ENCODE results near the gene ZNF543. TPM values are rescaled to one million over a fixed set of nuclear protein-coding genes. Genes with fewer than 3 reads are reported as not detected.

Gene ZNF543
- total and polyA plus RNA-seq, 2 of the 8 experiments (the other 6 are each of a cell fraction or from before 2014, with no cell fraction given), result 1.8 to 9.0 TPM

- no peak overlapping the region for H3K4me2 ChIP-seq (ENCODE audit: insufficient read depth in 1 of 2, low read depth in 2 of 2, low read length in 2 of 2)
- H2BK20ac ChIP-seq (ENCODE audit: low read length), result no peak overlapping the region
- ChIA-PET CTCF (ENCODE audit: partially characterized antibody) (interaction anchor here (1.4 kb wide), 1 partner anchor 230 kb away, joined by 6 read pairs; no protein-coding TSS in a partner anchor), POLR2A (ENCODE audit: partially characterized antibody) (interaction anchor here (1.1 to 1.9 kb wide), 5 partner anchors 9 to 94 kb away, joined by 3 to 4 read pairs (median 3); partner anchors contain the start of genes ZNF304 and ZNF805)
- no peak overlapping the region for H2BK5ac ChIP-seq (ENCODE audit: low read depth, low read length)
- no peak for TF ChIP-seq NRF1 (IDR thresholded peaks at IDR 0.05; ENCODE audit: low read depth, low read length)
- no peak for TF ChIP-seq SP1 (IDR thresholded peaks at IDR 0.05; ENCODE audit: low read depth, low read length)
- no peak for TF ChIP-seq RXRA (IDR thresholded peaks at IDR 0.05; ENCODE audit: insufficient read depth, low read depth, low read length)
- H2AK5ac ChIP-seq (ENCODE audit: low read depth, low read length), result no peak overlapping the region
- H4K5ac ChIP-seq (ENCODE audit: insufficient read length, low read depth, low read length), result no peak overlapping the region
- FAIRE-seq (no peak), DNase-seq (ENCODE audit: low read depth in 1 of 2, low spot score in 2 of 2) (no peak)
- H3K18ac ChIP-seq (ENCODE audit: extremely low read depth, low read length), result no peak overlapping the region
- H3K79me2 ChIP-seq (ENCODE audit: control insufficient read depth in 1 of 2, insufficient read depth in 2 of 2, low read length in 2 of 2), result no peaks in the 10 kb centered on the region
- H3K4ac ChIP-seq (replicated peaks; ENCODE audit: insufficient read length, low read depth, low read length), result no peak overlapping the region
- no peaks in the 10 kb centered on the region for H3K79me1 ChIP-seq (ENCODE audit: low read depth, low read length)
- no peak overlapping the region for H2BK15ac ChIP-seq (ENCODE audit: low read length)
- H3K27me3 ChIP-seq (replicated peaks in 1 of 4; ENCODE audit: control insufficient read depth in 3 of 4, extremely low read depth in 1 of 4, insufficient read depth in 3 of 4, low read length in 3 of 4), result no peaks in the 10 kb centered on the region
- H4K8ac ChIP-seq (ENCODE audit: extremely low read depth, insufficient read depth, low read length), result no peak overlapping the region
- no peak overlapping the region for H3K23ac ChIP-seq (ENCODE audit: insufficient read length)
- 88% methylated on average over 4 of the region's 4 CpGs; no CpG with 5 or more reads in 1 of the 2 experiments for WGBS, 2 experiments (ENCODE audit: extremely low coverage in 1 of 2, insufficient coverage in 1 of 2, insufficient read length in 1 of 2, insufficient replicate concordance in 2 of 2, low coverage in 1 of 2, low lambda C conversion rate in 2 of 2, missing lambda C conversion rate in 1 of 2)
- no peak overlapping the region for H3K56ac ChIP-seq (replicated peaks; ENCODE audit: insufficient read length, low read depth, low read length)
- no peak overlapping the region for H2AFZ ChIP-seq (ENCODE audit: low read length)
- no peak overlapping the region for H3K9ac ChIP-seq (replicated peaks in 1 of 4; ENCODE audit: extremely low read depth in 1 of 4, low read depth in 3 of 4, low read length in 3 of 4)
- peaks cover 0 to 3% of the 10 kb centered on the region in 2 experiments for H4K20me1 ChIP-seq (replicated peaks in 1 of 2; ENCODE audit: control insufficient read depth in 1 of 2, insufficient read depth in 2 of 2, low read length in 2 of 2)
- no peak overlapping the region for H2BK120ac ChIP-seq (replicated peaks; ENCODE audit: low read depth, low read length)
- peaks cover 0 to 10% (median under 1%) of the 10 kb centered on the region in 4 experiments; a peak in 3 of 8 replicates for H3K36me3 ChIP-seq (ENCODE audit: control insufficient read depth in 2 of 4, insufficient read depth in 4 of 4, low read length in 3 of 4)
- no peak overlapping the region for H3K4me3 ChIP-seq (ENCODE audit: extremely low read depth in 1 of 4, insufficient read depth in 2 of 4, low read depth in 3 of 4, low read length in 4 of 4)
- H4K91ac ChIP-seq (replicated peaks; ENCODE audit: insufficient read length, low read length), result no peak overlapping the region
- no peak overlapping the region for H2BK12ac ChIP-seq (ENCODE audit: low read depth, low read length)
- H3K14ac ChIP-seq (ENCODE audit: insufficient read length), result no peak overlapping the region
- H3K9me3 ChIP-seq (ENCODE audit: insufficient read depth in 2 of 2, low read depth in 1 of 2, low read length in 1 of 2), result no peaks in the 10 kb centered on the region
- no peak overlapping the region for H3K27ac ChIP-seq (ENCODE audit: low read depth, low read length)
- H3K4me1 ChIP-seq (replicated peaks in 1 of 4; ENCODE audit: control insufficient read depth in 3 of 4, insufficient read depth in 4 of 4, low read length in 3 of 4), result no peaks in the 10 kb centered on the region
- no peaks in the 10 kb centered on the region for H3K23me2 ChIP-seq (ENCODE audit: low read depth, low read length)
Observed at GRCh38 chr19:57334191-57334590, 13.9 kb downstream of the ZNF543 start.

Data from H1 (cell line).